Stomach smooth muscle (tissue), 2 donors: Measurements from ENCODE around the gene UBQLN3.

Experiments used
- H3K27ac ChIP-seq: one replicate; pipeline ENCODE4 v1.7.0; 2013; ENCODE audit warnings: mild to moderate bottlenecking, low read length, inconsistent platforms
- H3K27me3 ChIP-seq, 2 donors: one replicate each; pipeline ENCODE4 v1.7.0; 2013; ENCODE audit warnings: low read length in 2 of 2; ENCODE audit not compliant: insufficient read depth in 2 of 2, control insufficient read depth in 1 of 2
- H3K36me3 ChIP-seq, 2 donors: one replicate each; pipeline ENCODE4 v1.7.0; 2013; ENCODE audit warnings: low read length in 2 of 2; ENCODE audit not compliant: control insufficient read depth in 2 of 2, insufficient read depth in 2 of 2
- H3K4me1 ChIP-seq: one replicate; pipeline ENCODE4 v1.7.0; 2013; ENCODE audit warnings: low read length; ENCODE audit not compliant: control insufficient read depth, insufficient read depth
- H3K4me3 ChIP-seq, 2 donors: one replicate each; pipeline ENCODE4 v1.7.0; 2013; ENCODE audit warnings: low read length in 2 of 2
- H3K9ac ChIP-seq, 2 donors: one replicate each; pipeline ENCODE4 v1.7.0; 2013; ENCODE audit warnings: low read length in 2 of 2, mild to moderate bottlenecking in 1 of 2
- H3K9me3 ChIP-seq, 2 donors: one replicate each; pipeline ENCODE4 v1.7.0; 2013; ENCODE audit warnings: low read length in 2 of 2; ENCODE audit not compliant: control insufficient read depth in 2 of 2
- donor health status: healthy.
- donor health status: Pancreatic carcinoma.

Gene UBQLN3

GRCh38 chr11:5509803-5510202 lies at the start of gene UBQLN3:
Gene UBQLN3 (minus strand): TSS chr11:5509957. CDS start chr11:5509558, 399 bp downstream.
- H3K9ac ChIP-seq: no peak within 1 kb of the TSS
- peaks cover 0 to 2% of the 10 kb centered on the region in 2 donors for H3K27me3 ChIP-seq
- no peaks in the 10 kb centered on the region for H3K36me3 ChIP-seq
- H3K9me3 ChIP-seq: no peaks in the 10 kb centered on the region
- no peak within 1 kb of the TSS for H3K27ac ChIP-seq
- no peaks in the 10 kb centered on the region for H3K4me1 ChIP-seq
- H3K4me3 ChIP-seq: no peak within 1 kb of the TSS

- Histone ChIP-seq H3K4me3 (no peak overlapping the region), H3K27ac (no peak overlapping the region), H3K27me3 (no peaks in the 10 kb centered on the region), H3K4me1 (no peaks in the 10 kb centered on the region), H3K36me3 (no peaks in the 10 kb centered on the region), H3K9me3 (peaks cover 0 to 2% of the 10 kb centered on the region in 2 donors), H3K9ac (no peak overlapping the region)
Observed at GRCh38 chr11:5557751-5558150, 48.0 kb upstream of the UBQLN3 start.

- Histone ChIP-seq H3K9me3 (peaks cover 0 to 2% of the 10 kb centered on the region in 2 donors), H3K4me1 (no peaks in the 10 kb centered on the region), H3K27ac (no peak overlapping the region), H3K4me3 (no peak overlapping the region), H3K9ac (no peak overlapping the region), H3K27me3 (no peaks in the 10 kb centered on the region), H3K36me3 (no peaks in the 10 kb centered on the region)
Observed at GRCh38 chr11:5556596-5557188, 46.9 kb upstream of the UBQLN3 start.

- H3K9me3 ChIP-seq: no peaks in the 10 kb centered on the region
- H3K4me3 ChIP-seq: no peak overlapping the region
- H3K27ac ChIP-seq: no peak overlapping the region
- H3K36me3 ChIP-seq: no peaks in the 10 kb centered on the region
- H3K4me1 ChIP-seq: no peaks in the 10 kb centered on the region
- no peaks in the 10 kb centered on the region for H3K27me3 ChIP-seq
- no peak overlapping the region for H3K9ac ChIP-seq
Observed at GRCh38 chr11:5553343-5553742, 43.6 kb upstream of the UBQLN3 start.

GRCh38 chr11:5550440-5551095 lies 40.8 kb upstream of the UBQLN3 start:
- Histone ChIP-seq H3K4me1 (no peaks in the 10 kb centered on the region), H3K4me3 (no peak overlapping the region), H3K27me3 (no peaks in the 10 kb centered on the region), H3K36me3 (no peaks in the 10 kb centered on the region), H3K9ac (no peak overlapping the region), H3K27ac (no peak overlapping the region), H3K9me3 (no peaks in the 10 kb centered on the region)

- H3K9ac ChIP-seq: no peak within 1 kb of the TSS
- H3K36me3 ChIP-seq: no peaks in the 10 kb centered on the region
- H3K27me3 ChIP-seq: no peaks in the 10 kb centered on the region
- H3K4me1 ChIP-seq: no peaks in the 10 kb centered on the region
- no peak within 1 kb of the TSS for H3K27ac ChIP-seq
- H3K4me3 ChIP-seq: no peak within 1 kb of the TSS
- H3K9me3 ChIP-seq: no peaks in the 10 kb centered on the region
Observed at GRCh38 chr11:5548440-5548839, 38.7 kb upstream of the UBQLN3 start, which contains the start of gene OR52H1. Gene OR52H1 (minus strand): TSS chr11:5548540. CDS start chr11:5545505, 3,035 bp downstream.

GRCh38 chr11:5547982-5548381 lies 38.2 kb upstream of the UBQLN3 start:
- Histone ChIP-seq H3K9ac (no peak overlapping the region), H3K9me3 (no peaks in the 10 kb centered on the region), H3K4me1 (no peaks in the 10 kb centered on the region), H3K27ac (no peak overlapping the region), H3K4me3 (no peak overlapping the region), H3K36me3 (no peaks in the 10 kb centered on the region), H3K27me3 (no peaks in the 10 kb centered on the region)

- H3K4me3 ChIP-seq: no peak overlapping the region
Observed at GRCh38 chr11:5546457-5546856, 36.7 kb upstream of the UBQLN3 start.

GRCh38 chr11:5541427-5541826 lies 31.7 kb upstream of the UBQLN3 start:
- Histone ChIP-seq H3K36me3 (no peaks in the 10 kb centered on the region), H3K9ac (no peak overlapping the region), H3K27me3 (no peaks in the 10 kb centered on the region), H3K4me1 (no peaks in the 10 kb centered on the region), H3K4me3 (no peak overlapping the region), H3K9me3 (no peaks in the 10 kb centered on the region), H3K27ac (no peak overlapping the region)

More at GRCh38 chr11:5546457-5546856, 36.7 kb upstream of the UBQLN3 start:
- Histone ChIP-seq H3K4me1 (no peaks in the 10 kb centered on the region), H3K9me3 (no peaks in the 10 kb centered on the region), H3K27me3 (no peaks in the 10 kb centered on the region), H3K36me3 (no peaks in the 10 kb centered on the region), H3K9ac (no peak overlapping the region), H3K27ac (no peak overlapping the region)

- no peak overlapping the region for H3K4me3 ChIP-seq
- H3K9ac ChIP-seq: no peak overlapping the region
- H3K27me3 ChIP-seq: no peaks in the 10 kb centered on the region
- H3K4me1 ChIP-seq: no peaks in the 10 kb centered on the region
- H3K27ac ChIP-seq: no peak overlapping the region
- no peaks in the 10 kb centered on the region for H3K9me3 ChIP-seq
- no peaks in the 10 kb centered on the region for H3K36me3 ChIP-seq
Observed at GRCh38 chr11:5536482-5536881, 26.7 kb upstream of the UBQLN3 start.

- Histone ChIP-seq H3K4me1 (no peaks in the 10 kb centered on the region), H3K9me3 (no peaks in the 10 kb centered on the region), H3K4me3 (no peak overlapping the region), H3K27ac (no peak overlapping the region), H3K9ac (no peak overlapping the region), H3K27me3 (no peaks in the 10 kb centered on the region), H3K36me3 (no peaks in the 10 kb centered on the region)
Observed at GRCh38 chr11:5534046-5534445, 24.3 kb upstream of the UBQLN3 start.
